ENCODE data around the gene MDFI.
A peak's percentile ranks its signal among the peaks of the same experiment; 100 is the strongest.

Gene MDFI

DNA sequence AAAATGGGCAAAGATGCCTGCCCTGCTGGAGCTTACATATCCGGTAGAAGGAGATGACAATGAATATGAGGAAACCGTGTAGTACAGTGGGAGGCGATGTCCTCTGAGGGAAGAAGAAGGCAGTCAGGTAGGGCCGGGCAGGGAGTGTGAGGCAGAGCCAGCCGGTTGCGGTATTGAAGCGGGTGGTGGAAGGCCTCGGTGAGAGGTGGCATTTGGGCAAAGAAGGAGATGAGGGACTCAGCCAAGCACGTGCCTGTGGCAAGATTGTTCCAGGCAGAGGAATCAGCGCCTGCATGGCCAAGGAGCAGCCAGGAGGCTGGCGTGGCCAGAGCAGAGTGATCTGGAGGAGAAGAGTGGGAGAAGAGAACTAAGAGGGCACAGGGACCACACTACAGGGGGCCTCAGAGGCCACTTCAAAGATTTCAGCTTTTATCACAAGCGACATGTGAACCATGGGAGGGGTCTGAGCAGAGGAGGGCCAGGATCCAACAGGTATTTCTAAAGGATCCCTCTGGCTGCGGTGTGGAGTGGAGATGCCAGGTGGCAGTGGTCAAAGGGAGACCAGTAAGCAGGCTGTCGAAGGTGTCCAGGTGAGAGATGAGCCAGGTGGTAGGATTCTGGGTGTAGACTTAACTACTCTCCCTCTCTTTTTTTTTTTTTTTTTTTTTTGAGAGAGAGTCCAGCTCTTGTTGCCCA, 13.8 kb downstream of the MDFI start:
- no peak for DNase-seq

GRCh38 chr6:41652866-41653652, 14.8 kb downstream of the MDFI start:
- peak; percentile 32 for DNase-seq

DNA sequence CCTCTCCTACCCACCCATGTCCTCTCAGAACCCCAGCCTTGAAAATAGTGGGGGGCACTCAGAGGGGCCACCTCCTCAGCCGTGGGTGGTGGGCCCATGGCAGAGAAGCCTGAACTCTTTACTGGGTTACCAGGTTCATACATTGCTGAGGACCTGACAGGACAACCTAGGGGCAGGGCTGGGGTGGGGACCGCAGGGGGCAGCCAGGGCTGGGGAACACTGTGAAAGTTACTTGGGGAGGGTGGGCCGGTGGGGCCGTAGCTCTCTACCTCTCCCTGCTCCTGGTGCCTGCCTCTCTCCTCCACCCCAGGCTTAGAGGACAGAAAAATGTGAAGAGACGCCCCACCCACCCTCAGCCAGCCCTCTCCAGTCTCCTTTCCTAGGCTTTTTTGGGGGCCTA, 15.4 kb downstream of the MDFI start:
- DNase-seq: no peak

- no peak for DNase-seq
These were observed 16.0 kb downstream of the MDFI start for GRCh38 chr6:41654151-41654697.

GRCh38 chr6:41654698-41655151, 16.5 kb downstream of the MDFI start:
- no peak for DNase-seq

DNA sequence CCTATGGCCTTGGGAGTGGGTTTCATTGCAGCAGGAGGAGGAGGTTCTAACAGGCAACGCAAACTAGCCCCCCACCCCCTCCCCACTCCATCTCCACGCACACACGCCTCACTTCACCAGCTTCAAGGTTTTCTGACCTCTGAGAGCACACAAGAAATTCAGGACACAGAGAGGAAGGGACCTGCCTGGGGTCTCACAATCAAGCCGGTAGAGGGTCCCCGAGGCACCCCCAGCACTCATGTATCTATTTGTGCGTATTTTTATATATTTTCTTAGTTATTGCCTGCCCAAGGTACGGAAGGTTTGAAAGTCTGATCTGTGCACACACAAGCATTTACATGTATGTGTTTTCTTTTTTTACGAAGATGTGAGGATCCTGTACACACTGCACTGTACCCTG, 16.9 kb downstream of the MDFI start:
- DNase-seq: no peak

DNA sequence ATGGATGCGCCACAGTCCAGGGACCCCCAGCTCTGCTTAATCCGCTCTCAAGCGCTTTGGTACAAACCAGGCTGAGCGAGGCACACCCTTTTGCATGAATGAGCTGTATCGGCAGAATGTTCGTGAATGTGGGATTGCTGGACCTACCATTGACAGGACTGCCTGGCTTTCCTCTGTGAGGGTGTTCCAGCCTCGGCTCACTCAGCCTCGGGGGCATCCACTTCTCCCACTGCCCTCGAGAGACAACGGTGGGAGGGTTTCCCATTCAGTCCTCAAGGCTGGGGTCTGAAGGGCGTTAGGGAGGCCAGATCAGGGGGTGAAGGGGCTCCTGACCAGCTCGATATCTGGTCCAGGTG, 17.4 kb downstream of the MDFI start:
- DNase-seq: no peak

- DNase-seq: no peak
These were observed 17.9 kb downstream of the MDFI start for GRCh38 chr6:41656002-41656691.

- DNase-seq: no peak
These were observed 19.1 kb downstream of the MDFI start for GRCh38 chr6:41657131-41658094.

- no peak for DNase-seq
These were observed 20.4 kb downstream of the MDFI start for GRCh38 chr6:41658636-41659035.

GRCh38 chr6:41659935-41660334, 21.7 kb downstream of the MDFI start:
- DNase-seq: no peak

- no peak for DNase-seq
These were observed 25.3 kb downstream of the MDFI start for GRCh38 chr6:41663568-41663967.

DNA sequence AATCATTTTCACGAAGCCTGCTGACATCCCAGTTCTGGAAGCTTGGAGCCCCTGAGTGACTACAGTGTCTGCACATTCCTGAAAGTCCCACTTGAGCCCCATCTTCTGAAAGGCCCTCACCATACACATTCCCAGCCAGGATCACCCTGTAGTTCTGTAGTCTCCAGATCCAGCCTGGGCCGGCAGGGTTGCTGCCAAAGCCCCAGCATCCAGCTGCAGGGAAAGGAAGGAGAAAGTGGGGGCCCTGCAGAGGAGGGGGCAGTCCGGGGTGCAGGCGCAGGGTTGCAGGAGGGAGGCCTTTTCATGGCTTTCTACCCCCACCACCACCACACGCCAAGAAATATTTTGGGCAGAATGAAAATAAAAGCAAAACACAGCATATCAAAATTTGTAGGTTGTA, 26.0 kb downstream of the MDFI start:
- no peak for DNase-seq

- no peak for DNase-seq
These were observed 28.9 kb downstream of the MDFI start for GRCh38 chr6:41667195-41667594.

DNA sequence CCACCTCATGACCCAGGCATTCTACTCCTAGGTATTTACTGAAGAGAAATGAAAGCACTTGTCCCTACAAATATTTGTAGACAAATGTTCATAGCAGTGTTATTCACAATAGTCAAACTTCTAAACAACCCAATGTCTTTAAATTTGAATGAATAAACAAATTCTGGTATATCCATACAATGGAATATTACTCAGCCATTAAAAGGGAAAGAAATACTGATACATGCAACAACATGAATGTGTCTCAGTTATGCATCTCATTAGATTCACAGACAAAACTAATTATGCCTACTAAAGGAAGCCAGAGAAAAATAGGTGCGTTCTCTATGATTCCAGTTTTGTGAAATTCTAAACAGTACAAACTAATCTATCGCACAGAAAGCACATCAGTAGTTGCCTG, 30.7 kb downstream of the MDFI start:
- no peak for DNase-seq

GRCh38 chr6:41670703-41671360, 32.6 kb downstream of the MDFI start:
- no peak for DNase-seq

- no peak for DNase-seq
These were observed 33.1 kb downstream of the MDFI start for GRCh38 chr6:41671376-41671775.

DNA sequence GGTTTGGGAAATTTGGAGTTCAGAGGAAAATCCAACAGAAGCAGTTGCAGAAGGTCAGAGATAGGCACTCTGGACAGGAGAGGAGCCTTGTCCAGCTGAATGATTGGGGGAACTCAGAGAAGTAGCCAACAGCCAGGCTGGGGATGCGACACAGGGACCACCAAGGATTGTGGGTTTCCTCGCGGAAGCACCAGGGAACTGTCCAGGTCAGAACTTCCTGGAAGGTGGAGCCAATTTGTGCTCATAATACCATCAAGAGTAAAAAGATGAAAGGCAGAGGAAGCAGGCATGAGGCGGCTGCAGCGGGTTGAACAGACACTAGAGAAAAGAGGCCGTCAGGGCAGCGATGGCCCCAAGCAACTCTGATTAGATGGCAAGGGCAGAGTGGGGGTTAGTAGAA, 33.7 kb downstream of the MDFI start:
- no peak for DNase-seq

- no peak for DNase-seq
These were observed 34.8 kb downstream of the MDFI start for GRCh38 chr6:41672816-41673703.

DNA sequence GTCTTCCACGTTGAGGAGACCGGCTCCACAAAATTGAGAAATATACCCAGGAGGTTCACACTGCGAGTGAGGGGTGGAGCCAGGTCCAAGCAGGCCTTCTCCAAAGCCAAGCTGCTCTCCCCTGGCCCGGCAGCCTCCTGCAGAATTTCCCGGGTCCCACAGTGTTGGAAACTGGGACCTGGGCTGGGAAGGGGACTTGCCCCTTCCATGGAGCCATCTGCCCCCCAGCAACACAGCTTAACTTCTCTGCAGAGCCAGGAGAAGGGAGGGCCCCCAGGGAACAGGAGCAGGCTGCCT, 35.4 kb downstream of the MDFI start:
- no peak for DNase-seq

Measured in DMS153 (cell line).